ENCODE measurements around the gene XXYLT1. TPM values are rescaled to one million over a fixed set of nuclear protein-coding genes. Genes with fewer than 3 reads are reported as not detected.

The XXYLT1 gene
- total RNA-seq, 2 experiments from 2014 or later: 5.4 to 5.7 TPM

- no peak overlapping the region for H3K4me3 Mint-ChIP-seq
- H3K27me3 Mint-ChIP-seq: no peaks in the 10 kb centered on the region
- ATAC-seq (no peak), DNase-seq (no peak)
- H3K9me3 Mint-ChIP-seq (ENCODE audit: low read depth): no peaks in the 10 kb centered on the region
- H3K4me1 Mint-ChIP-seq: peaks cover 3% of the 10 kb centered on the region
- CTCF ChIA-PET: interaction anchor here (0.9 kb wide), 1 partner anchor 429 kb away, joined by 3 read pairs; no protein-coding TSS in a partner anchor
- H3K36me3 Mint-ChIP-seq (ENCODE audit: low read depth): no peaks in the 10 kb centered on the region
- POLR2A ChIA-PET: no interaction called here
- intact Hi-C loops (cut with DNase I, micrococcal nuclease): no loop called here
- H3K27ac Mint-ChIP-seq: peak overlapping the region; percentile 9
These were observed 170.8 kb downstream of the XXYLT1 start for GRCh38 chr3:195099951-195100785.

- POLR2A ChIA-PET: no interaction called here
- DNase-seq: no peak
- peaks cover 5% of the 10 kb centered on the region for H3K36me3 Mint-ChIP-seq (ENCODE audit: low read depth)
- no peaks in the 10 kb centered on the region for H3K9me3 Mint-ChIP-seq (ENCODE audit: low read depth)
- H3K27me3 Mint-ChIP-seq: no peaks in the 10 kb centered on the region
- intact Hi-C loops (cut with DNase I, micrococcal nuclease): no loop called here
- no peak overlapping the region for H3K4me3 Mint-ChIP-seq
- ATAC-seq: no peak
- CTCF ChIA-PET: no interaction called here
- H3K27ac Mint-ChIP-seq: no peak overlapping the region
- H3K4me1 Mint-ChIP-seq: peaks cover 3% of the 10 kb centered on the region
These were observed 172.0 kb downstream of the XXYLT1 start for GRCh38 chr3:195098741-195099525.

DNA sequence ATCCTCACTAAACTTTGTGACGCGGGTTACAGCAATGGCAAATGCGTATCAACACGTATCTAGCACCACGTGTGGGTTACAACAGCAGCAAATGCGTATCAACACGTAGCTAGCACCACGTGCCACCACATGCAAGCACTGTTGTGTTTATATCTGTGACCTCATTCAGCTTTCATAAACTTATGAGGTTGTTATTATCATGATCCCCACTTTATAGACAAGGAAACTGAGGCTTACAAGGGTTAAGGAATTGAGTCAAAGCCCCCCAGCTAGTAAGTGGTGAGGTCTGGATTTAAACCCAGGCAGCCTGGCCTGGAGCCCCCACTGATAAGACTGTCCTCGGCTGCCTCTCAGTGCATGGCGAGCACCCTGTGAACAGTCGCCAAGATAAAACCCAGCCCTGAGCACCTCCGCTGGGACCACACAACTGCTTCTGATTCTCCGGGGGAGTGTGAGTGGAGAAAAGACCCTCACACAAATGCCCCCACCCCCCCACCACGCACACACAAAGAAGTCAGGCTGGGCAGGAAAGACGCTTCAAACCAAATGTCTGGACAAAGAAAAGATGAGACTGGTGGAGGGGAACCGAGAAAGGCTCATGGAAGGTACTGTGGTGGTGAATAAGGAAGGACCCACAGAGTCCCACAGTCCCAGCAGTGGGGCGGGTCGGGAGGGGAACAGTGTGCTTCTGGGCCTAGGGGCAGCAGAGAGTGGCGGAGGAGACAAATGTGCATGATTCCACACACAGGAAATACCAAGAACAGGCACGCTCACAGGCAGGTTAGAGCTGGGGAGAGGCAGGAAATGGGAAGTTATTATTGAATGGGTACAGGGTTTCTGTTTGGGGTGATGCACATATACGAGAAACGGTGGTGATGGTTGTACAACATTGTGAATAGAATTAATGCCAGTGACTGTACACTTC lies 173.4 kb downstream of the XXYLT1 start:
- CTCF ChIA-PET: no interaction called here
- DNase-seq: no peak
- H3K27ac Mint-ChIP-seq: no peak overlapping the region
- peak; percentile 30 for ATAC-seq
- no peak overlapping the region for H3K4me3 Mint-ChIP-seq
- peaks cover 5% of the 10 kb centered on the region for H3K36me3 Mint-ChIP-seq (ENCODE audit: low read depth)
- no peaks in the 10 kb centered on the region for H3K27me3 Mint-ChIP-seq
- H3K4me1 Mint-ChIP-seq: peaks cover 3% of the 10 kb centered on the region
- intact Hi-C loops (cut with DNase I, micrococcal nuclease): no loop called here
- POLR2A ChIA-PET: interaction anchor here (0.6 kb wide), 1 partner anchor 994 kb away, joined by 3 read pairs; no protein-coding TSS in a partner anchor
- no peaks in the 10 kb centered on the region for H3K9me3 Mint-ChIP-seq (ENCODE audit: low read depth)

- Mint-ChIP-seq H3K4me1 (peaks cover 3% of the 10 kb centered on the region), H3K9me3 (ENCODE audit: low read depth) (no peaks in the 10 kb centered on the region), H3K27me3 (no peaks in the 10 kb centered on the region), H3K27ac (no peak overlapping the region), H3K4me3 (no peak overlapping the region), H3K36me3 (ENCODE audit: low read depth) (peaks cover 5% of the 10 kb centered on the region)
- intact Hi-C loops (cut with DNase I, micrococcal nuclease): no loop called here
- POLR2A ChIA-PET: no interaction called here
- DNase-seq (no peak), ATAC-seq (no peak)
- CTCF ChIA-PET: no interaction called here
These were observed 174.3 kb downstream of the XXYLT1 start for GRCh38 chr3:195096484-195097330.

DNA sequence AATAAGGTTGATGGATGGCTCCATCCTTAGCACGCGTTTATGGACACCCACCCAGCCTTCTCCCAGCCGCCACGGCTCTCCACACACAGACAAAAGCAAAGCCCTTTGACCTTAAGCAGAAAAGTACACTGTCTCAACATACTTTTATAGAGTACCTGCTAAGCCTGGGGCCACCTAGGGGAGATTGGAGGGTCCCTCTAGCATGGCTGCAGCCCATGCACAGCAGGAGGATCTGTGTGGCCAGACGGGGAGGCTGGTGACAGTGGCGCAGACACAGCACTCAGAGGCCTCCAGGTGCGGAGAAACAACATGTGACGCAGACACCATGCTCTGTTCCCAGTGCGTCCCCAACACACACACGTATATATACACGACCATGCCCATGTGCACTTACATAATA lies 174.9 kb downstream of the XXYLT1 start:
- Mint-ChIP-seq H3K27ac (no peak overlapping the region), H3K36me3 (ENCODE audit: low read depth) (peaks cover 5% of the 10 kb centered on the region), H3K9me3 (ENCODE audit: low read depth) (no peaks in the 10 kb centered on the region), H3K27me3 (no peaks in the 10 kb centered on the region), H3K4me3 (no peak overlapping the region), H3K4me1 (peaks cover under 1% of the 10 kb centered on the region)
- intact Hi-C loops (cut with DNase I, micrococcal nuclease): no loop called here
- no peak for ATAC-seq
- ChIA-PET POLR2A (no interaction called here), CTCF (no interaction called here)
- no peak for DNase-seq

DNA sequence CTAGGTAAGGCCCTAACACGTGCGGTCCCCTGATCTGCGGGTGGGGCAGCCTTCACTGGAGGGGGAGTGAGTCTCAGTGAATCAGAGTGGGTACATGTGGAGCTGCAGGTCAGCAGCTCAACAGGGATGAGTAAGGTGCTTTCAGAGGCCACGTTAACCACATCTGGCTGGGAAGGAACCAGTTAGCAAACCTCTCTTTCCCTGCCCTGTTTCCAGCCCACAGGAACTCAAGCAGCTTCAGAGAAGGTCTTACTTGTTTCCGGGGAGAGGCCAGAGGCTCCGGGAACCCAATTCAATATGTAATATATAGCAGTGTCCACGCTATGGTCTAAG lies 175.3 kb downstream of the XXYLT1 start:
- no peaks in the 10 kb centered on the region for H3K27me3 Mint-ChIP-seq
- H3K4me1 Mint-ChIP-seq: no peaks in the 10 kb centered on the region
- DNase-seq: no peak
- intact Hi-C loops (cut with DNase I, micrococcal nuclease): no loop called here
- CTCF ChIA-PET: interaction anchor here (0.7 kb wide), 1 partner anchor 17 kb away, joined by 3 read pairs; no protein-coding TSS in a partner anchor
- peaks cover 5% of the 10 kb centered on the region for H3K36me3 Mint-ChIP-seq (ENCODE audit: low read depth)
- H3K27ac Mint-ChIP-seq: no peak overlapping the region
- no peaks in the 10 kb centered on the region for H3K9me3 Mint-ChIP-seq (ENCODE audit: low read depth)
- POLR2A ChIA-PET: no interaction called here
- H3K4me3 Mint-ChIP-seq: no peak overlapping the region
- ATAC-seq: no peak

DNA sequence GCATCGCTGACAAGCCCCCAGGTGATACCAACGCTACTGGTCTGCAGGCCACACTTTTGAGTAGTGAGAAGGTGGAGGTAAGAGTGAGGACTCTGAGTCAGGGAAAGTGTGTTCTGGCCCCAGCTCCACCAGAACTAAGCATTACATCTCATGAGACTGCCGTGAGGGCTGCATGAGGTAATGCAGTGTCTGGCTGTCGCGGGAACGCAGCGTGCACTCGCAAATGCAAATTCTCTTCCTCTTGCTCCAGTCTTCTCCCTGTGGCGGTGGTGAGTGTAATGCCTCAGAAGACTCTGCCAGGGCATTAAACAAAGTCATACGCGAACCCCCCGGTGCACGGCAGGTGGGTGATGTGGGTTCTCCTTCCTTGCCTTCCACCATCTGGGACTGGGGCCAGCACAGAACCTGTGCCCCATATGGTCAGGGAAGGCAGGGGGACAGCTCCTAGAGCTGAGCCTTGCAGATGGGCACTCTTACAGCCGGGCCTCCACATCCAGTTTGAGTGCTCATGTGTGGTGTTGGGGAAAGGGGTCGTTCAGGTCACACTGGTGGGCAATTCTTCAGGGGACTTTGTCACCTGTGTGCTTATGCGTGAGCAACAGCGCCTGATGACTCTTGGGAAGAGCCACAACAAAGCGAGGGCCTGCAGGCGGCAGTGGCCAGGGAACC lies 175.8 kb downstream of the XXYLT1 start:
- no peaks in the 10 kb centered on the region for H3K27me3 Mint-ChIP-seq
- no peaks in the 10 kb centered on the region for H3K4me1 Mint-ChIP-seq
- no peak overlapping the region for H3K27ac Mint-ChIP-seq
- H3K4me3 Mint-ChIP-seq: no peak overlapping the region
- DNase-seq (no peak), ATAC-seq (no peak)
- intact Hi-C loops (cut with DNase I, micrococcal nuclease): no loop called here
- H3K9me3 Mint-ChIP-seq (ENCODE audit: low read depth): no peaks in the 10 kb centered on the region
- ChIA-PET CTCF (interaction anchor here (0.7 kb wide), 1 partner anchor 18 kb away, joined by 3 read pairs; no protein-coding TSS in a partner anchor), POLR2A (no interaction called here)
- H3K36me3 Mint-ChIP-seq (ENCODE audit: low read depth): peaks cover 5% of the 10 kb centered on the region

GRCh38 chr3:195094191-195094921 lies 176.6 kb downstream of the XXYLT1 start:
- ATAC-seq (no peak), DNase-seq (no peak)

DNA sequence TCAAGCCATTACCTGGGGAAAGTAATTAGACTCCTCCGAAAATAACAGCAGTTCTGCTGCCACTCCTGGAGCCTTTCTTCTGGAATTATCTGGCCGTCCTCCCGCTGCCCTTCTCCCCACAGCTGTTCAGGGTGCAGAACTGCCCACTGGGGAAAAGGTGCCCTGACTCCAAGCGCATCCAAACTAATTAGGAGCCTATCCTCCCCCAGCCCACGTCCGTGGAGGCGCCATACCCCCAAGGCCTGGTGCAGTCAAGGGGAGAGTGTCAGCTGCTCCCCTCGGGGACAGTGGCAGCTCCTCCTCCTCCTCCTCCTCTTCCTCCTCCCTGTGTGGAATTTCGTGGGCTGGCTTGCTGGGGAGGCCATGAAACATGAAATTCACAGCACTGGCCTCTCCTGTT lies 177.2 kb downstream of the XXYLT1 start:
- Mint-ChIP-seq H3K4me3 (no peak overlapping the region), H3K27ac (no peak overlapping the region), H3K36me3 (ENCODE audit: low read depth) (peaks cover 5% of the 10 kb centered on the region), H3K4me1 (no peaks in the 10 kb centered on the region), H3K9me3 (ENCODE audit: low read depth) (no peaks in the 10 kb centered on the region), H3K27me3 (no peaks in the 10 kb centered on the region)
- intact Hi-C loops (cut with DNase I, micrococcal nuclease): no loop called here
- ATAC-seq (no peak), DNase-seq (no peak)
- CTCF ChIA-PET: no interaction called here
- POLR2A ChIA-PET: no interaction called here

More at GRCh38 chr3:195094191-195094921, 176.6 kb downstream of the XXYLT1 start:
- H3K9me3 Mint-ChIP-seq (ENCODE audit: low read depth): no peaks in the 10 kb centered on the region
- intact Hi-C loops (cut with DNase I, micrococcal nuclease): no loop called here
- H3K36me3 Mint-ChIP-seq (ENCODE audit: low read depth): peaks cover 5% of the 10 kb centered on the region
- POLR2A ChIA-PET: no interaction called here
- no peak overlapping the region for H3K27ac Mint-ChIP-seq
- no peaks in the 10 kb centered on the region for H3K27me3 Mint-ChIP-seq
- CTCF ChIA-PET: no interaction called here
- no peaks in the 10 kb centered on the region for H3K4me1 Mint-ChIP-seq
- H3K4me3 Mint-ChIP-seq: no peak overlapping the region
